MM.1S (cell line): ENCODE measurements around the gene DNAI2.

Source experiments
- DNase-seq: peaks from one replicate; pipeline ENCODE4 v3.0.0-alpha.2; 2015
- H2AFZ ChIP-seq: fragments of 300-600 bp; sonication (generic); 2 replicates; pipeline ENCODE4 v1.6.0; 2016; ENCODE audit warnings: antibody characterized with exemption, low read length
- H3F3A ChIP-seq: fragments of 300-600 bp; sonication (generic); 2 replicates; pipeline ENCODE4 v1.6.1; 2016; ENCODE audit warnings: mild to moderate bottlenecking, antibody characterized with exemption, low read length, moderate library complexity, mixed read lengths; ENCODE audit not compliant: insufficient read depth
- H3K27ac ChIP-seq: fragments of 300-600 bp; sonication (generic); 2 replicates; pipeline ENCODE4 v1.5.1; 2016; ENCODE audit warnings: mild to moderate bottlenecking, low read length
- H3K27me3 ChIP-seq: fragments of 300-600 bp; sonication (generic); replicated peaks from 2 replicates; pipeline ENCODE4 v1.6.0; 2016; ENCODE audit warnings: low read length; ENCODE audit not compliant: insufficient read depth
- H3K36me3 ChIP-seq: fragments of 300-600 bp; sonication (generic); replicated peaks from 2 replicates; pipeline ENCODE4 v1.6.1; 2016; ENCODE audit warnings: mild to moderate bottlenecking, low read length, mixed read lengths; ENCODE audit not compliant: insufficient read depth
- H3K4me1 ChIP-seq: fragments of 300-600 bp; sonication (generic); 2 replicates; pipeline ENCODE4 v1.6.1; 2016; ENCODE audit warnings: low read length, mixed read lengths
- H3K4me2 ChIP-seq: fragments of 300-600 bp; sonication (generic); 2 replicates; pipeline ENCODE4 v1.6.0; 2016; ENCODE audit warnings: low read depth, low read length
- H3K4me3 ChIP-seq: fragments of 300-600 bp; sonication (generic); 2 replicates; pipeline ENCODE4 v1.5.1; 2016; ENCODE audit warnings: low read length, mixed read lengths
- H3K79me2 ChIP-seq: fragments of 300-600 bp; sonication (generic); 2 replicates; pipeline ENCODE4 v1.6.1; 2016; ENCODE audit warnings: mixed run types, low read length, mixed read lengths
- H3K9ac ChIP-seq: fragments of 300-600 bp; sonication (generic); 2 replicates; pipeline ENCODE4 v1.6.1; 2016; ENCODE audit warnings: low read length, mixed read lengths
- H3K9me2 ChIP-seq: fragments of 300-600 bp; sonication (generic); replicated peaks from 2 replicates; pipeline ENCODE4 v1.6.1; 2016; ENCODE audit warnings: mild to moderate bottlenecking, low read length, mixed read lengths; ENCODE audit not compliant: insufficient read depth
- H3K9me3 ChIP-seq: fragments of 300-600 bp; sonication (generic); replicated peaks from 2 replicates; pipeline ENCODE4 v1.6.1; 2016; ENCODE audit warnings: mild to moderate bottlenecking, low read length, mixed read lengths; ENCODE audit not compliant: insufficient read depth
- H4K20me1 ChIP-seq: fragments of 300-600 bp; sonication (generic); 2 replicates; pipeline ENCODE4 v1.6.1; 2016; ENCODE audit warnings: mild to moderate bottlenecking, low read length, moderate library complexity, mixed read lengths; ENCODE audit not compliant: insufficient read depth
- EZH2 ChIP-seq: fragments of 300-600 bp; sonication (generic); optimal IDR thresholded peaks from 2 replicates; pipeline ENCODE3; 2017; ENCODE audit warnings: low read depth, mild to moderate bottlenecking, antibody characterized with exemption, low read length, mixed read lengths
- EZH2phosphoT487 ChIP-seq: fragments of 300-600 bp; sonication (generic); IDR thresholded peaks from 2 replicates; pipeline ENCODE4 v1.6.1; 2018; ENCODE audit warnings: antibody characterized with exemption, low read length
- TF ChIP-seq, protein P1 (sequence below): fragments of 300-600 bp; sonication (generic); IDR thresholded peaks from 2 replicates; pipeline ENCODE4 v1.5.1; 2016; ENCODE audit warnings: antibody characterized with exemption, low read length, mixed read lengths

The DNAI2 gene

DNA sequence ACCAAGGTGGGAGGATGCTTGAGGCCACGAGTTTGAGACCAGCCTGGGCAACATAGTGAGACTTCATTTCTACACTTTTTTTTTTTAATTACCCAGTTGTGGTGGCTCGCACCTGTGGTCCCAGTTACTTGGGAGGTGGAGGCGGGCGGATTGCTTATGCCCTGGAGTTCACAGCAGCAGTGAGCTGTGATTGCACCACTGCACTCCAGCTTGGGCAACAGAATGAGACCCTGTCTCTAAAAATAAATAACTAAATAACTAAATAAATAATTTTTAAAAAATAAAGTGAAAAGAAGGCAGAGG is 9.3 kb downstream of the DNAI2 start:
- Histone ChIP-seq H3K4me2 (no peak overlapping the region), H3K79me2 (no peaks in the 10 kb centered on the region), H3K4me1 (no peaks in the 10 kb centered on the region), H3K27ac (no peak overlapping the region), H3K9me3 (no peaks in the 10 kb centered on the region), H4K20me1 (no peaks in the 10 kb centered on the region), H3K9ac (no peak overlapping the region), H3K27me3 (peaks cover 57% of the 10 kb centered on the region), H3F3A (no peaks in the 10 kb centered on the region), H3K9me2 (no peaks in the 10 kb centered on the region), H3K36me3 (no peaks in the 10 kb centered on the region), H3K4me3 (no peak overlapping the region), H2AFZ (no peak overlapping the region)
- no peak for DNase-seq
- TF ChIP-seq, protein P1, sequence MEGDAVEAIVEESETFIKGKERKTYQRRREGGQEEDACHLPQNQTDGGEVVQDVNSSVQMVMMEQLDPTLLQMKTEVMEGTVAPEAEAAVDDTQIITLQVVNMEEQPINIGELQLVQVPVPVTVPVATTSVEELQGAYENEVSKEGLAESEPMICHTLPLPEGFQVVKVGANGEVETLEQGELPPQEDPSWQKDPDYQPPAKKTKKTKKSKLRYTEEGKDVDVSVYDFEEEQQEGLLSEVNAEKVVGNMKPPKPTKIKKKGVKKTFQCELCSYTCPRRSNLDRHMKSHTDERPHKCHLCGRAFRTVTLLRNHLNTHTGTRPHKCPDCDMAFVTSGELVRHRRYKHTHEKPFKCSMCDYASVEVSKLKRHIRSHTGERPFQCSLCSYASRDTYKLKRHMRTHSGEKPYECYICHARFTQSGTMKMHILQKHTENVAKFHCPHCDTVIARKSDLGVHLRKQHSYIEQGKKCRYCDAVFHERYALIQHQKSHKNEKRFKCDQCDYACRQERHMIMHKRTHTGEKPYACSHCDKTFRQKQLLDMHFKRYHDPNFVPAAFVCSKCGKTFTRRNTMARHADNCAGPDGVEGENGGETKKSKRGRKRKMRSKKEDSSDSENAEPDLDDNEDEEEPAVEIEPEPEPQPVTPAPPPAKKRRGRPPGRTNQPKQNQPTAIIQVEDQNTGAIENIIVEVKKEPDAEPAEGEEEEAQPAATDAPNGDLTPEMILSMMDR = no peak
- TF ChIP-seq EZH2phosphoT487 (no peak), EZH2 (no peak)

DNA sequence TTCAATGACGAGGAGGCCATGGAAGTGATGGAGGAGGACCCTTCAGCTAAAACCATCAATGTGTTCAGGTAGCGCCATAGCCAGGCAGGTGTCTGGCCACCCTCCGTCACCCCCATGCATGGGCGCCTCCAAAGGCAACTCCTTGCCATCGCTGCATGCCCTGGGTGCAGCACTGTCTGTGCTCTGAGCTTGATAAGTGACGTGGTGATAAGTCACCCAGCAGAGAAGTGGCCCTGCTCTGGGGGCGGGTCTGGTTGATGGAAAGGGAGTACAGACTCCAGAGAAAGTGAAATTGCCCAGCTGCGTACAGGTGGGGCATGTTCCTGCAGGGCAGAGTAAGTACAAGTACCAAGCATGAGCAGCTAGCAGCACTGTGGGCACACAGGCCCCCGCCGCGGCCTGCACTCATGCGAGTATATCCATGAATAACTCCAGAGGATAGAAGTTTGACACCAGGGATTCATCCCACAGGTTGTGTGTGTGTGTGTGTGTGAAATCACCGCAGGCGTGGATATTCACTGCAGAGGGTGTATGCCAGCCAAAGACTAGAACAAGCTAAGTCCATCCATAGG is 13.1 kb downstream of the DNAI2 start:
- Histone ChIP-seq H3K27me3 (peaks cover 82% of the 10 kb centered on the region), H3F3A (no peaks in the 10 kb centered on the region), H3K9me2 (no peaks in the 10 kb centered on the region), H4K20me1 (no peaks in the 10 kb centered on the region), H3K9ac (no peak overlapping the region), H3K4me3 (no peak overlapping the region), H3K9me3 (no peaks in the 10 kb centered on the region), H3K4me2 (no peak overlapping the region), H3K4me1 (no peaks in the 10 kb centered on the region), H3K36me3 (no peaks in the 10 kb centered on the region), H3K79me2 (no peaks in the 10 kb centered on the region), H2AFZ (no peak overlapping the region), H3K27ac (no peak overlapping the region)
- TF ChIP-seq EZH2phosphoT487 (no peak), EZH2 (no peak)
- TF ChIP-seq, protein P1 = no peak
- no peak for DNase-seq

DNA sequence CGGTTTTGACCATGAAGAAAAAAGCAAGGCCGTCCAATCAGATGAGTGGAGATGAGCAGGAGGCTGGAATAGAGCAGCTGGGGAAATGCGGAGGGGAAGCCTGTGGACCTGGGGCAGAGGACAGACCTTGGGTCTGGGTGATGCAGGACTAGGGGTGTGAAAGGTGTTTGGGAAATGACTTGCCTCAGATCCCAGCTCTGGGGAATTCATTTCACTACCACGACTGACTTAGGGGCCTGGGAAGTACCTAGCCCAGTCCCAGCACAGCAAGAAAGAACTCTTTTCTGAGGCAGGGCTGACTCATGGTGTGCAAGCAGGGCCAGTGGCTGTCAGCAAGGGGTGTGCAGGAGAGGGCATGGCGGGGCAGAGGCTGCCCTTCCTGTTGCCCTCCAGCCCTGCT is 14.8 kb downstream of the DNAI2 start:
- no peaks in the 10 kb centered on the region for H3K4me1 ChIP-seq

More for the DNA sequence above, 14.8 kb downstream of the DNAI2 start:
- Histone ChIP-seq H3K27ac (no peak overlapping the region), H3F3A (no peaks in the 10 kb centered on the region), H4K20me1 (no peaks in the 10 kb centered on the region), H3K9me2 (no peaks in the 10 kb centered on the region), H3K9me3 (no peaks in the 10 kb centered on the region), H3K4me2 (no peak overlapping the region), H3K4me3 (no peak overlapping the region), H3K9ac (no peak overlapping the region), H3K79me2 (no peaks in the 10 kb centered on the region), H3K27me3 (peaks cover 71% of the 10 kb centered on the region), H2AFZ (no peak overlapping the region), H3K36me3 (no peaks in the 10 kb centered on the region)
- no peak for TF ChIP-seq EZH2
- no peak for TF ChIP-seq EZH2phosphoT487
- TF ChIP-seq, protein P1 = no peak
- DNase-seq = no peak
